ENCODE data around the gene CPSF3.
A peak's percentile ranks its signal among the peaks of the same experiment; 100 is the strongest.

Gene CPSF3

DNA sequence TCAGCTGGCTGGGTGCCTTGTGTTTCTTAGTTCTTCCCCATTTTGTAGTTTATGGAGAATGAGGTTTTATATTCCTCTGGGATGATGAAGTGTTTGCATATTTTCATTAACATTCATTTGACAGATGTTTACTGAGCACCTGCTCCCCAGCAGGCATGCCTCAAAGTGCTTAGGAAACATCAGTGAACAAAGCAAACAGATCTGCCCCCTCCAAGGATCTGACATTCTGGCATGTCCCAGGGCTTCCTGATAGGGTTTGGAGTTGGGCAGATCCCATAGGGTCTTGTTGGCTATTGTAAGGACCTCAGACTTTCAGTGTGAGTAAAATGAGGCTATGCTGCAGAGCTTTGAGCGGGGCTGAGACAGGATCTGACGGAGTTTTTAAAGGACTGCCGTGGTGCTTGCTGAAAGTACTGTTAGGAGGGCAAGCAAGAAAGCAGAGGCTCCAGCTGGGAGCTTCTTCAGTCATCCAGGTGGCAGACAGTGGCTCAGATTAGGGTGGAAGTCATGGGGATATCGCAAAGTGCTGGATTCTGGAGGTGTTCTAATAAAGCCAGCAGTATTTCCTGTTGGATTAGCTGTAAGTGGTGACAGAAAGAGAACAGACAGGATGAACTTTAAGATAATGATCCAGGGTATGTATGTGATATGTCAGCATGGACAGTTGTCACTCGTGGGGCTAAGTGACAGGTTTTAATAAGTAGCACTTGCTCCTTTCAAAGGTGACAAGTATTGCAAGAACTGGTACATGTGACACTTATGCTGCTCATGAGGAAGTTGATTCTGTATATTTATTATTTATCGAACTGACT is 39.6 kb downstream of the CPSF3 start:
- H3K9me3 Mint-ChIP-seq (ENCODE audit: low read depth): no peaks in the 10 kb centered on the region
- H3K4me3 Mint-ChIP-seq: no peak overlapping the region
- H3K4me1 Mint-ChIP-seq (ENCODE audit: low read depth): no peaks in the 10 kb centered on the region
- H3K27me3 Mint-ChIP-seq: no peaks in the 10 kb centered on the region
- H3K36me3 Mint-ChIP-seq: peaks cover 4% of the 10 kb centered on the region
- no peak overlapping the region for H3K27ac Mint-ChIP-seq

DNA sequence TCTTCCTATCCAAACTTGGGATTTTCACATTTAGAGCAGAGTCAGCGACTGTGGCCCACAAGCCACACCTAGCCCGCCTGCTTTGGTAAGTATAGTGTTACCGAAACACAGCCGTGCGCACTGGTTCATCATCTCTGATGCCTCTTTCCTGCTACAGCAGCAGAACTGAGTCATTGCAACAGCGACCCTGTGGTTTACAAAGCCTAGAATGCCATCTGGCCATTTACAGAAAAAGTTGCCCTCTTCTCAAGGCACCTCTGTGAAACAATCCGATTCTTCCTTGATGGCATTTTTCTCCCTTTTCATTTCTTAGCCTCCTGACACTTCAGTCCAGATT is 40.2 kb downstream of the CPSF3 start:
- no peaks in the 10 kb centered on the region for H3K4me1 Mint-ChIP-seq (ENCODE audit: low read depth)
- no peaks in the 10 kb centered on the region for H3K9me3 Mint-ChIP-seq (ENCODE audit: low read depth)
- H3K27me3 Mint-ChIP-seq: no peaks in the 10 kb centered on the region
- no peak overlapping the region for H3K27ac Mint-ChIP-seq
- H3K36me3 Mint-ChIP-seq: peaks cover 4% of the 10 kb centered on the region
- no peak overlapping the region for H3K4me3 Mint-ChIP-seq

DNA sequence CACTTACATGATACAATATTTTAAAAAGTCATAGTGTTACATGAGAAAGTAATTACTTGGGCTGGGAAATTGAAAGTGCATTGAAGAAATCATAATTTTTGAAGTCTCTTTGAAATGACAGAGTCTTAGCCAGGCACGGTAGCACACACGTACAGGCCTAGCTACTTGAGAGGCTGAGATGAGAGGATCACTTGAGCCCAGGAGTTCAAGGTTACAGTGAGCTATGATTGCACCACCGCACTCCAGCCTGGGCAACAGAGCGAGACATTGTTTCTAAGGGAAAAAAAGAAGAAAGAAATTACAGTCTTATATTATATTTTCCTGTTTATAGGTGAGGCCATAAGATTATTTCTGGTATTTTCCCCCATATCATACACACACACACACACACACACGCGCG is 41.7 kb downstream of the CPSF3 start:
- Mint-ChIP-seq H3K27me3 (no peaks in the 10 kb centered on the region), H3K27ac (no peak overlapping the region), H3K4me1 (ENCODE audit: low read depth) (no peaks in the 10 kb centered on the region), H3K4me3 (no peak overlapping the region), H3K9me3 (ENCODE audit: low read depth) (no peaks in the 10 kb centered on the region), H3K36me3 (peaks cover 4% of the 10 kb centered on the region)

DNA sequence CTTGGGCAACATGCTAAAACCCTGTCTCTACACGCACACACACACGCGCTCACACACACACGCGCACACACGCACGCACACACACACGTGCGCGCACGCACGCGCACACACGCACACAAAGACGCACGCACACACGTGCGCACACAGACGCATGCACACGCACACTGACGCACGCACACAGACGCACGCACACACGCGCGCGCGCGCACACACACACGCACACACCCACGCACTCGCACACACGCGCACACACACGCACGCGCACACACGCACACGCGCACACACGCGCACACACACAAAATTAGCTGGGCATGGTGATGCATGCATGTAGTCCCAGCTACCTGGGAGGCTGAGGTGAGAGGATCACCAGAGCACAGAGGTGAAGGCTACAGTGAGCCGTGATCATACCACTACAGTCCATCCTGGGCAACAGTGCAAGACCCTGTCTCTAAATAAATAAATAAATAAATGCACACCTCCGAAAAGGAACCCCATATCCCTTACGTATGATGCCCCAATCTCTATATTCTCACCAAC is 42.8 kb downstream of the CPSF3 start:
- Mint-ChIP-seq H3K36me3 (peaks cover 4% of the 10 kb centered on the region), H3K4me3 (no peak overlapping the region)

DNA sequence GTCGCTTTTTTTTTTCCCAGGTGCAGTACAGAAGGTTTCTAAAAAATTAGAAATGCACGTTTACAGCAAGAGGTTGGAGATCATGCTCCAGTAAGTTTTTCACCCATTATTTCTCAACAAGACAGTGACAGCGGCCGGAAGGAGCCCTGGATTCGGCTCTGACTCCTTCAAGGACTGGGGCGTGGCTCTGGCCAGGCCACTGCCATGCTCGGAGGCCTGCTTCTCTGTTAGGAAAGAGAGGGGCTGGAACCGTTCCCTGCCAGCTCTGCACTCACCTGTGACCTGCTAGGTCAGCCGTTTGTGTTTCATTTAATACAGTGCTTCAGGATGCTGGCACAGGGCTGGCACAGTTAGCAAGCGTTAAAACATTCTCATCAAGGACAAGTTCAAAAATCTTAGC is 44.2 kb downstream of the CPSF3 start:
- Mint-ChIP-seq H3K27me3 (no peaks in the 10 kb centered on the region), H3K36me3 (peaks cover 6% of the 10 kb centered on the region), H3K27ac (no peak overlapping the region)

More for the DNA sequence above, 42.8 kb downstream of the CPSF3 start:
- H3K27ac Mint-ChIP-seq: no peak overlapping the region
- H3K27me3 Mint-ChIP-seq: no peaks in the 10 kb centered on the region
- H3K9me3 Mint-ChIP-seq (ENCODE audit: low read depth): no peaks in the 10 kb centered on the region
- no peaks in the 10 kb centered on the region for H3K4me1 Mint-ChIP-seq (ENCODE audit: low read depth)

DNA sequence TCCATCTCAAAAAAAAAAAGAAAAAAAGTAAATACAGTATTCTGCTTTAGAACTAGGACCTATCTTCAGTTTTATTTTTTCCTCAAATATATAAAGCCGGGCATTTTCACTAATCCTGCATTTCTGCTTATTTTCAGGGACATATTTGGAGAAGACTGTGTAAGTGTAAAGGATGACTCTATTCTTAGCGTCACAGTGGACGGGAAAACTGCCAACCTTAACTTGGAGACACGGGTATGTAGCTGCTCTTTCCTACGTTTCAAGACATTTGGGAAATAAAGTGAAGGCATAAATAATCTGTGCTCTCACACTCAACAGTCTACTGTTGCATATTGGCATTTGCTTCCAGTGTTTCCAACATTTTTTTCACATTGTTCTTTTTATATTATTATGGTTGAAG is 47.8 kb downstream of the CPSF3 start:
- peaks cover 13% of the 10 kb centered on the region for H3K36me3 Mint-ChIP-seq
- H3K27ac Mint-ChIP-seq: no peak overlapping the region
- H3K9me3 Mint-ChIP-seq (ENCODE audit: low read depth): no peaks in the 10 kb centered on the region
- peaks cover 21% of the 10 kb centered on the region for H3K4me1 Mint-ChIP-seq (ENCODE audit: low read depth)
- no peaks in the 10 kb centered on the region for H3K27me3 Mint-ChIP-seq
- H3K4me3 Mint-ChIP-seq: no peak overlapping the region

More for the DNA sequence above, 44.2 kb downstream of the CPSF3 start:
- Mint-ChIP-seq H3K4me1 (ENCODE audit: low read depth) (no peaks in the 10 kb centered on the region), H3K4me3 (no peak overlapping the region), H3K9me3 (ENCODE audit: low read depth) (no peaks in the 10 kb centered on the region)

DNA sequence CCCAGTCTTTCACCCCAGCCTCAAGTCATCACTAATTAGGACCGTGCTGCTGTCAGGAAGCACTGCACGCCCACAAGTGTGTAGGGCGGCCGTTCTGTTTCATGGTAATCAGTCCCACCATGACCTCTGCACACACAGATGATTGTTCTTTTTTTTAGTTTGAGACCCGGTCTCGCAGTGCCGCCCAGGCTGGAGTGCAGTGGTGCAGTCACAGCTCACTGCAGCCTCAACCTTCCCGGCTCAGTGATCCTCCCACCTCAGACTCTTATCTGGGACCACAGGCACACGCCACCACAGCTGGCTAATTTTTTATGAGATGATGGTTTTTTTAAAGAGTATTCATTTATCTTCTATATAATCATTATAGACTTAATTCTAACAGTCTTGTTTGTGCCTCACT is 49.1 kb downstream of the CPSF3 start:
- Mint-ChIP-seq H3K9me3 (ENCODE audit: low read depth) (no peaks in the 10 kb centered on the region), H3K36me3 (peaks cover 13% of the 10 kb centered on the region), H3K4me1 (ENCODE audit: low read depth) (peaks cover 34% of the 10 kb centered on the region), H3K27me3 (no peaks in the 10 kb centered on the region), H3K4me3 (peak overlapping the region; percentile 83), H3K27ac (peak overlapping the region; percentile 22)

DNA sequence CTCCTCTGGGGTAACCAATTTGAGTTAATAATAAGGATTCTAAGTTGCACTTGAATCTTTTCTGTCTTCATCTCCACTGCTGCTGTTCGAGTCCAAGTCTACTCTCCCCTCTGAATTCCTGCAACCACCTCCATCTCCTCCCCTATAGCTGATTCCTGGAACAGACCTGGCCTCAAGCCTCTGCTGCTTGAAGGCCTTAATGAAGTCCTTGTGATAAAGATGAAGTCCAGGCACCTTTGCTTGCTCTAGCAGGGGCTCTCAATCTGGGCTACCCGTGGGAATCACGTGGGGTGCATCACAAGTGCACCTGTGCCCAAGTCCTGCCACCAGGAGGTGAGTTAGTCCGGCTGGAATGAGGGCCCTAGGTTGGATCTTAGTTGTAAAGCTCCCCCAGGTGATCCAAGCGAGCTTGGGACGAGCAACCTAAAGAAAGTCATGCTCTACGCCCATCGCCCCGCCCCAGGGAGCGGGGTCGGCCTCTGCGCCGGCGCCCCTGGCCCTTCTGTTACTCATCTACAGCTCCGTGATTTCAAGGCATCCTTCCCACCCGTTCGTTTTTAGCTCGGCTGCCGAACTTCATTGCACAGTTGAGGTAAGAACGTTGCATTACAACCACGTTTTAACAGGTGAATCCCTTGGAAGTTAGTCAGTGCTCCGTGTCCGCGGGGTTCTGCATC is 50.0 kb downstream of the CPSF3 start:
- H3K4me3 Mint-ChIP-seq: peak overlapping the region; percentile 83
- peak overlapping the region; percentile 82 for H3K27ac Mint-ChIP-seq
- no peaks in the 10 kb centered on the region for H3K9me3 Mint-ChIP-seq (ENCODE audit: low read depth)
- no peaks in the 10 kb centered on the region for H3K27me3 Mint-ChIP-seq
- H3K36me3 Mint-ChIP-seq: peaks cover 13% of the 10 kb centered on the region
- peaks cover 43% of the 10 kb centered on the region for H3K4me1 Mint-ChIP-seq (ENCODE audit: low read depth)

DNA sequence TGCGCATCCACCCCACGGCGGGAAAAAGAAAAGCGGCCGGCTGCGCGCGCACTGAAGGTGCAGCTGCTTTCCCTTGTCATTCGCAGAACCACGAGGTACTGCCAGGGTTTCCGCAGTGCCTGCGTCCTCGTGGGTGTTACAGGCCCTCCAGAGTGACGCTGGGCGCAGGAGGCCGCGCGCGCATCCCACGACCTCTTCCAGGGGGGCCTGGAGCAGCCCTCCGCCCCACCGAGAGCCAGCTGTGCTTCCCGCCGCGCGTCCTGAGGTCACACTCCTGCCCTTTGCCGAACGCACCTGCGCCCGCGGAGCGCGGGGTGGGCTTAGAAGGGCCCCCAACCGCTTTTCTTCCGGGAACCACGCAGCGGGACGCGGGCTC is 50.5 kb downstream of the CPSF3 start:
- Mint-ChIP-seq H3K27ac (peak overlapping the region; percentile 82), H3K4me1 (ENCODE audit: low read depth) (peaks cover 45% of the 10 kb centered on the region), H3K36me3 (peaks cover 13% of the 10 kb centered on the region), H3K9me3 (ENCODE audit: low read depth) (no peaks in the 10 kb centered on the region), H3K27me3 (no peaks in the 10 kb centered on the region), H3K4me3 (peak overlapping the region; percentile 83)

DNA sequence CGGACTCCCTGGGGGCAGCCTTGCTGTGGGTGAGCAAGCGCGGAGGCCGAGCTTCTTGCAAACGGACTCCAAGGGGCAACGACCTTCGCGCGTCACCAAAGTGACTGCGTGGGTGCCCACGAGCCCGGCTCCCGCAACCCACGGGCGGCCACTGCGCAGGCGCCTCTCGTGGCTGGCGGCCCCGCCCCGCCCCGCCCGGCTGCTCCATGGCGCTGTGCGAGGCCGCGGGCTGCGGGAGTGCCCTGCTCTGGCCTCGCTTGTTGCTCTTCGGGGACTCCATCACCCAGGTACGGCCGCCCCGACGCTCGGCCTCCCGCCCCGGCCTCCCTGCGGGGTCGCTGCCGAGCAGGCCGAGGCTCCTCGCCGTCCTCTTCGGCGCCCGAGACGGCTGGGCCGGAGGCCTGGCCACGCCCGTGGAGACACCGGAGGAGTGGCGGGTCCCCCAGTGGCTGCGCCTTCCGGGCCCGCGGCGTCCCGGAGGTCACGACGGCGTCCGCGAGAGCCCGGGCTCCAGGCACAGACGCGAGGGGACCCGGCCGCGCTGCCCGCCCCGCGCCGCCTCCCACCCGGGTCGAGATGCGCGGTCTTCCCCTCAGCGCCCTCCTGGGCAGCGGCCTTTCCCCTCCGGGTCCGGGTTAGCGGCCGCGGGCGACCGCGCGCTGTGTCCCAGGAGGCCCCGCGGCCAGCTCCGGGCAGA is 51.1 kb downstream of the CPSF3 start, which contains the start of gene IAH1:
Gene IAH1 (plus strand): TSS at position 191 of the 697 bp plus-strand sequence. CDS start 16 bp downstream, at position 207.
- peak within 1 kb of the TSS; percentile 82 for H3K27ac Mint-ChIP-seq
- peaks cover 49% of the 10 kb centered on the region for H3K4me1 Mint-ChIP-seq (ENCODE audit: low read depth)
- peaks cover 13% of the 10 kb centered on the region for H3K36me3 Mint-ChIP-seq
- peak within 1 kb of the TSS; percentile 87 for H3K4me3 Mint-ChIP-seq
- H3K9me3 Mint-ChIP-seq (ENCODE audit: low read depth): no peaks in the 10 kb centered on the region
- no peaks in the 10 kb centered on the region for H3K27me3 Mint-ChIP-seq

DNA sequence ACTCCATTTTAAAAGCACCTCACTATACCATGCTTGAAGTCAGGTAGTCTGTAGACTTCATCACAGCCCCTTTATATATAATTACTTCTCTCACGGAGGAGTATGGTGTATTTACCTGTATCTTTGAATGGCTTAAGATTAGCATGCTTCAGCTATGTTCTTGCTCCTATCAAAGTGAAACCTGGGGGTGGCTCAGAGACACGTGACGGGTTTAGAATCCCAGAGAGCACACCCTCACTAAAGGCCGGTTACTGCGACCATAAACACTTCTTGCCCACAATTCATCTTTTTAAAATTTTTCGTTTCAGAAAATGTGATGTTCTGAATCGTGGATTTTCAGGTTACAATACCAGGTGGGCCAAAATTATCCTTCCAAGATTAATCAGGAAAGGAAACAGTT is 54.5 kb downstream of the CPSF3 start:
- Mint-ChIP-seq H3K36me3 (peaks cover 8% of the 10 kb centered on the region), H3K27ac (no peak overlapping the region), H3K4me3 (no peak overlapping the region)

DNA sequence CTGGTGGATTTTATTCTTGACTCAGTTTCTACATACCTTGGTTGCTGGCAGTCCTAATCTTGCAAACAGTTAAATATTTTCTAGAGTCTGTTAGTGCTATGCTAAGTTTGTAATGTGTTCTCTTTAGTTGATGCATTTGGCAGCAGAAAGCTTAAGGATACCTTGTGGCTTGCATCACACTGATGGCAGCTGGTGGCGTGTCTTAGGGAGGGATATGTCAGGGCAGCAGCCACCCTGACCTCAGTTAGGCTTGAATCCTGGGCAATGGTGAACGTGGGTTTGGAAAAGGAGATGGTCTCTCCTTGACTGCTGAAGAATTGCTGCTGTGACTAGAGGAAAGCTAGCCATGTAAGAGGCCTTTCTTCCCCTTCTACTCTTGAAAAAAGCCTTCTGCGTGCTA is 55.1 kb downstream of the CPSF3 start:
- Mint-ChIP-seq H3K27ac (peak overlapping the region; percentile 59), H3K36me3 (peaks cover 5% of the 10 kb centered on the region), H3K4me1 (ENCODE audit: low read depth) (peaks cover 55% of the 10 kb centered on the region), H3K27me3 (no peaks in the 10 kb centered on the region), H3K9me3 (ENCODE audit: low read depth) (no peaks in the 10 kb centered on the region), H3K4me3 (no peak overlapping the region)

More for the DNA sequence above, 54.5 kb downstream of the CPSF3 start:
- H3K27me3 Mint-ChIP-seq: no peaks in the 10 kb centered on the region
- peaks cover 62% of the 10 kb centered on the region for H3K4me1 Mint-ChIP-seq (ENCODE audit: low read depth)
- no peaks in the 10 kb centered on the region for H3K9me3 Mint-ChIP-seq (ENCODE audit: low read depth)

DNA sequence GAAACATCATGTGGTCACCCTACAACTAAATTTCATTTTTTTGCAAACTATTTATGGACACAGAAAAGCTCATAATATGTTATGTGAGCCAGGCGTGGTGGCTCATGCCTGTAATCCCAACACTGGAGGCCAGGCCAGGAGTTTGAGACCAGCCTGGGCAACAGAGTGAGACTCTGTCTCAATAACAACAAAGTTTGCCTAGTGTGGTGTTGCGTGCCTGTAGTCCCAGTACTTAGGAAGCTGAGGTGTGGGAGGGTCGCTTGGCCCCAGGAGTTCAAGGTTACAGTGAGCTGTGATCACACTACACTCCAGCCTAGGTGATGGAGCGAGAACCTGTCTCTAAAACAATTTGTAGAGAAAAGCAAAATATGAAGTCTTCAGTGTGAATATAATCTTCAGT is 56.7 kb downstream of the CPSF3 start:
- no peaks in the 10 kb centered on the region for H3K9me3 Mint-ChIP-seq (ENCODE audit: low read depth)
- H3K36me3 Mint-ChIP-seq: peaks cover 6% of the 10 kb centered on the region
- H3K27me3 Mint-ChIP-seq: no peaks in the 10 kb centered on the region
- H3K4me1 Mint-ChIP-seq (ENCODE audit: low read depth): peaks cover 51% of the 10 kb centered on the region
- no peak overlapping the region for H3K4me3 Mint-ChIP-seq
- H3K27ac Mint-ChIP-seq: peak overlapping the region; percentile 13

DNA sequence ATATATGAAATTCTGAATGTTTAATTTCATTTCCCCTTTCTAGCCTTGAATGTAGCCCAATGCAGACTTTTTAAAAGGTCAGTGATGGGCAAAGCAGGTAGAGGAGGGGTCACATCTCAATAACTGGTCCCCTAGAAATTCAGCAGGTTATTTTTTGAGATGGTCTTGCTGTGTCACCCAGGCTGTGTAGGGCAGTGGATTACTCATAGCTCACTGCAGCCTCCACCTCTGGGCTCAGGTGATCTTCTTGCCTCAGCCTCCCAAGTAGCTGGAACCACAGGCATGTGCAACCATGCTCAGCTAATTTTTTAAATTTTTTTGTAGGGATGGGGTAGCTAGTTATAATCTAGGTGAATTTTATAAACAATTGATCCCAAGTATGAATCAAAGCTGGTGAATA is 59.7 kb downstream of the CPSF3 start:
- peaks cover 24% of the 10 kb centered on the region for H3K4me1 Mint-ChIP-seq (ENCODE audit: low read depth)
- H3K9me3 Mint-ChIP-seq (ENCODE audit: low read depth): no peaks in the 10 kb centered on the region
- no peak overlapping the region for H3K27ac Mint-ChIP-seq
- no peak overlapping the region for H3K4me3 Mint-ChIP-seq
- peaks cover 6% of the 10 kb centered on the region for H3K36me3 Mint-ChIP-seq
- no peaks in the 10 kb centered on the region for H3K27me3 Mint-ChIP-seq

DNA sequence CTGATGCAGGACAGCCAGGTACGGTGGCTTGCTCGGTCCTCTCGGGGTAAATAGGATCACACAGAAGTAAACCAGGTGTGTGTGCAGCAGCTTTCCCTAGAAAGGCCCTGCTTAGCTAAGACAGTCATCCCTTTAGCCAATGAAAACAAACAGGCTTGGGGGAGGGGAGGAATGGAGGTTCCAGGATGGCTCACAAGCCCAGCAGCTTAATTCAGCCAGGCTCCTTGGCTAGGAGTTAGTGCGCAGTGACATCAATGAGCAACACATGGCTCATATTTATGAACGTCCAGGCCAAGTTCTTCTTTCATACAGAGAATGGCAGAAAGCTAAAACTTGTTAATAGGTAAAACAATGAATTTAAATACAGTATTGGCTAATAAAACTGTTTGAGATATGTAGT is 61.1 kb downstream of the CPSF3 start:
- H3K36me3 Mint-ChIP-seq: peaks cover 6% of the 10 kb centered on the region
- H3K4me3 Mint-ChIP-seq: no peak overlapping the region
- no peaks in the 10 kb centered on the region for H3K9me3 Mint-ChIP-seq (ENCODE audit: low read depth)
- peaks cover 23% of the 10 kb centered on the region for H3K4me1 Mint-ChIP-seq (ENCODE audit: low read depth)
- H3K27ac Mint-ChIP-seq: no peak overlapping the region
- no peaks in the 10 kb centered on the region for H3K27me3 Mint-ChIP-seq

Measured in activated naive CD8-positive, alpha-beta T cell (primary cell).